IPS DF 19.7 (cell line): ENCODE data around the gene CAPZA2.
"Not testable (repeated sequence)": the region's sequence is repeated elsewhere in the genome, so short reads cannot be mapped to it uniquely, and the experiment has no call there.

ENCODE experiments used
- DNase-seq: peaks from one replicate; pipeline ENCODE4 v3.0.0-alpha.2; 2013; ENCODE audit warnings: low read depth, low spot score

CAPZA2 gene

GRCh38 chr7:116953906-116954838 is 91.8 kb downstream of the CAPZA2 start:
- peak; percentile 83 for DNase-seq

GRCh38 chr7:116955340-116955739 is 93.0 kb downstream of the CAPZA2 start:
- no peak for DNase-seq

DNA sequence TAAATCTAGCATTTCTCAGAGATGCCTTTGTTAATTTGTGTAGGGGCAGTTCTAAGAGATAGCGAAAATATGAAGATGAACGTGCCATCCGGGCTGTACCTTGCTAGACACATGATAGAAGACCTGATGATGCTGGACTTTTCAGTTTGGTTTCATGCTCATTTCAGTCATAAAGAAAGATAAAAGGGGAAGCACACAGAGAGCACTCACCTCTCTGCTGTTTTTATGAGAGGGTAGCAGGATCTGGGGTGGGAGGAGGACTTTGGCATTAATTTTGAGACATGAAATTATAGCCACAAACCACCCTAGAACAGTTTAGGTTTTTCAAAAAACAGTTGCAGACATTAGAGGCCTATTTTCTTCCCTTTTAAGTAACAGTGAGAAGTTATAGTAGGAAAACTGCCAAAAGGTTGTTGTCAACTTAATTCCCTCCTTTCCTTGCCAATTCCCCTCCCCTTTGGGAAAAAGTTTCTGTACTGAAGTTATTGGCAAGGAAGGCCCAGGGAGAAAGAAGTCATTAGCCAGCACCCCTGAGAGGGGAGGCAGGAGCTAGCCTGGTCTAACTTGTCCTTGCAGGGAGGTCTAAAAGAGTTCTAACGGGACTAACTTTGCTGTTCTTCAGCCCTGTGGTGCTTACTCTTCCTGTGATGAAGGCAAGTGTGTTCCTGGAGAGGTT is 93.6 kb downstream of the CAPZA2 start:
- DNase-seq = no peak

DNA sequence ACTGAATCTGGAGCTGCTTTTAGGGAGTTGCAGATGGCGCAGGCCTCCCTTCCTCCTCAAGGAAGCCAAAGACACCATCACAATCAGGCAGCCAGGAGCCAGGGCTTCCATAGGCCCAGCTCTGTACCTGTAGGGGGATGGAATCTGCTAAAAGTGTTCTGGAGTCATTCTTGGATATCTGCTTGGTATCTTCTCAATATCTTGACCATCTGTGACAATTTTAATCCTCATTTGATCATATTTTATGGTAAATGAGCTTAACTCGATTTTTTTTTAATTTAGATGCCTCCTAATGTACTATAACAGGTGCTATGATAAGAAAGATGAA is 94.1 kb downstream of the CAPZA2 start:
- DNase-seq = no peak

DNA sequence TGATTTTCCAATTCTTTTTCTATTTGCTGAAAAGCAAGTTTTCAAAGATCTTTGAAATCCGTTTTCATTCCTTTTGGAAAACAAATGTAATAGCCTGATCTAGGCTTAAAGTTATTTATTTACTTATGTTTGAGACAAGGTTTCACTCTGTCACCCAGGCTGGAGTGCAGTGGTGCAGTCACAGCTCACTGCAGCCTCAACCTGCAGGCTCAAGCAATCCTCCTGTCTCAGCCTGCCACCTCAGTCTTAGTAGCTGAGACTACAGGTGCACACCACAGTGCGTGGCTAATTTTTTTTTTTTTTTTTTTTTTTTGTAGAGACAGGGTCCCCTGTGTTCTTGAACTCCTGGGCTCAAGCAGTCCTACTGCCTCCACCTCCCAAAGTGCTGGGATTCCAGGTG is 95.5 kb downstream of the CAPZA2 start:
- no peak for DNase-seq

DNA sequence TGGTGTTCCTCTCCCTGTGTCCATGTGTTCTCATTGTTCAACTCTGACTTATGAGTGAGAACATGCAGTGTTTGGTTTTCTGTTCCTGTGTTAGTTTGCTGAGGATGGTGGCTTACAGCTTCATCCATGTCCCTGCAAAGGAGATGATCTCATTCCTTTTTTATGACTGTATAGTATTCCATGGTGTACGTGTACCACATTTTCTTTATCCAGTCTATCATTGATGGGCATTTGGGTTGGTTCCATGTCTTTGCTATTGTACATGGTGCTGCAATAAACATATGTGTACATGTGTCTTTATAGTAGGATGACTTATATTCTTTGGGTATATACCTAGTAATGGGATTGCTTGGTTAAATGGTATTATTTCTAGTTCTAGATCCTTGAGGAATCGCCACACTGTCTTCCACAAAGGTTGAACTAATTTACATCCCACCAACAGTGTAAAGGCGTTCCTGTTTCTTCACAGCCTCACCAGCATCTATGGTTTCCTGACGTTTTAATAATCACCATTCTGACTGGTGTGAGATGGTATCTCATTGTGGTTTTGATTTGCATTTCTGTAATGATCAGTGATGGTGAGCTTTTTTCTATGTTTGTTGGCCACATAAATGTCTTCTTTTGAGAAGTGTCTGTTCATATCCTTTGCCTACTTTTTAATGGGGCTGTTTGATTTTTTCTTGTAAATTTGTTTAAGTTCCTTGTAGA is 99.7 kb downstream of the CAPZA2 start:
- not testable (repeated sequence) for DNase-seq

DNA sequence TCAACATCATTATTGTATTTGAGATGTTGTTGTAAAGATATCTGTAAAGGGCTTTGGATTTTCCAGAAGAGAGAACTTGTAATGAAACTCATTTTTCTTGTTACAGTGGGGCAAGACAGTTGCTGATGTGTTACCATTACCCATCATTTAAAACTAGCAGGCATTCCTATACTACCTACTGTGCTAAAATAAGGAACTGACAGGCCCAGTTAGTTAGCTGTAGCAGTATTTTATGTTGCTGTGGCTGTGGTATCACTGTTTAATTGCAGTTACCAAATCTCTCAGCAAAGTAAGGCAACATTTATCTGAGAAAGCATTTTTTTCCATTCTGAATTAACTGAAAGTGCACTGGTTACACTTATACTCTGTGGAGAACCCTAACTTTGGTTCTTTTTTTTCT is 100.8 kb downstream of the CAPZA2 start:
- DNase-seq = no peak

- DNase-seq = no peak
Measured at GRCh38 chr7:116966601-116967000, 104.2 kb downstream of the CAPZA2 start.

DNA sequence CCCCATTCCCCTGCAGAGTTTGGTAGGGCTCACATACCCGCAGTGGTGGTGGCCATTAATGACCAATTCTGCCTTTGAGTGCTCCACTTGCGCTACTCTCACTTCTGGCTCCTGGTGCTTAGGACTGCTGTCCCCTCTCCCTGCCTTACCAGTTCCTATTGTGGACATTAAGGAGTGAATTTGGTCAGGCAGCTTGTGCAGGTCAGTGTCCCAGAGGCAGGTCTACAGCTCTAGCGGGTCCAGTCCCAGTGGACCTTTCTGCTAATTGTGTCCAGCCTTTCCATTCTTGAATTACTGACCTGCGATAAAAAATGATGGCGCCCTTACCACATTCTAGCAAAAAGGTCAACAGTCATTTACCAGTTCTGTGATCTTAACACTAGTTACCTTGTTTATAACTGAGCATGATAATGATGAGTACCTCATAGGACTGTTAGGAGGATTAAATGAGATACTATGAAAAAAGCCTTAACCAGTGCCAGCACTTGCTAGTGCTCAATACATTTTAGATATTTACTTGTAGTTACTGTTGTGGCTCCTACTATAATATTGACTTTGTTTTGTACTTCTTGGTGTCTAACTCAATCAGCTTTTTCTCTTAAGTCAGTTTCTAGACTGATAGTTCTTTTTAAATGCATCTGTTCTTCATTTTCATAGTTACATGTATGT is 105.0 kb downstream of the CAPZA2 start:
- DNase-seq = no peak

DNA sequence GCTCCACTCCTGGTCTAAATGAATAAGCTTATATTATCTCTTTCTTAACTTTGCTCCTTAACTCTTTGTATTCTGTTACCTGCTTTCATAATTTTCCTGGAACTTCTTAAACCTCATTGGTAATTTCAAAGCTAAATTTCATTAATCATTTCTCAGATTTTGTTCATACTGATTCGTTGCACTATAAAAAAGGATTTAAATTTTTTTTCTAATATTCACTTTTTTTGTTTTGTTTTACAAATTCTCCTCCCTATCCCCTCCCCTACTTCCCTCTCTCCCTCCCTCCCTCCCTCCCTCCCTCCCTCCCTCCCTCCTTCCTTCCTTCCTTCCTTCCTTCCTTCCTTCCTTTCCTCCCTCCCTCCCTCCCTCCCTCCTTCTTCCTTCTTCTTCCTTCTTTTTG is 105.6 kb downstream of the CAPZA2 start:
- DNase-seq = no peak

DNA sequence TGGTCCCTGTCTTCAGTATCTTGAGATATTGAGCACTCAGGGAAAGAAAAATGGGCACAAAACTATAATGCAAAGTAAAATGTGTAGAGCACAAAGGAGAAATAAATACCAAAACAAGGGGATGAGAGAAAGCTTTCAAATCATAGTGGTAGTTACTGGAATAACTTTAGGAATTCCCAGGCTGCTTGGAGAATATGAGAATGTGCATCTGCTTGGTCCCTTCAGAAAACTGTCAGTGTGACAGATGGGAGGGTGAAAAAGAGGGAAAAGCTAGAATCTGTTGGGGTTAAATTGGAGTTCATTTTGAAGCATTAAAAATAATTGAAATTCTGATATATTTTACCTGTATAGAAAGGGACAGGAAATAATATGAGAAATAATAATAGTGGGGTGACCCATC is 106.2 kb downstream of the CAPZA2 start:
- no peak for DNase-seq

DNA sequence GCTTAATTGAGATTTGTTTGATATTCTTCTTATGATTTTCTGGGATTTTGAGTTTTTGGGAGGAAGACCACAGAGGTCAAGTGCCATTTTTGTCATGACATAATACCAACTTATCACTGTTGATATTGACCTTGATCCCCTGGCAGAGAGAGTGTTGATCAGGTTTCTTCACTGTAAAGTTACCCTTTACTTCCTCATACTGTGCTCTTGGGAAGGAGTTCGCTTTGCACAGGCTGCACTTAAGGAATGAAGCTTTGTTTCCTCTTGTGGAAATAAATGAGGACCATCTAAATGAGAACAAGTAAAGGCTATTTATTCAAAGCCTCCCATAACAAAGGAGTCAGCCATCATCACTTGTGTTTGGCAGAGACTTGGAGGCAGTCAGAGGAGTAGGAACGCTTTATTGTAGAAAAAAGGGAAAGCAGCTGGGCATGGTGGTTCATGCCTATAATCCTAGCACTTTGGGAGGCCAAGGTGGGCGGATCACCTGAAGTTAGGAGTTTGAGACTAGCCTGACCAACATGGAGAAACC is 107.0 kb downstream of the CAPZA2 start:
- DNase-seq = no peak

GRCh38 chr7:116970238-116970910 is 108.0 kb downstream of the CAPZA2 start:
- no peak for DNase-seq

DNA sequence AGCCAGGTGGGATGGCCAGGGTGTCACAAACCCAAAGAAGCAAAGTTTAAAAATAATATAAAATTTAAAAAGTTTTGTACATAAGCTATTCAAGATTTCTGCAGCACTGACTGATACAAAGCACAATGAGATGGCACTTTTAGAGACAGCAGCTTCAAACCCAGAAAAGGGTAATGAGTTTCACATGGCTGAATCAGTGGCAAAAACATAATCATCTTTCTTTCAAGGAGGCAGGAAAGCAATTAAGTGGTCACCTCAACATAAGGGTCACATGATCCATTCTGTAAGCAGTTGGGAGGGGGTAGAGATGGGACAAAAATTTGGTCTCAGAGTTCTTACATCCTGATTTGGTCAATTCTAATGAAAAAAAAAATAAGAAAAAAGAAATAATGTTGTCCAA is 108.8 kb downstream of the CAPZA2 start:
- DNase-seq = not testable (repeated sequence)
